Kidney (tissue), 14 donors: ENCODE data around the gene AZU1. TPM values are rescaled to one million over a fixed set of nuclear protein-coding genes. Genes with fewer than 3 reads are reported as not detected.

Source experiments
- DNase-seq, 5 donors: peaks; one replicate each; pipeline ENCODE4 v3.0.0-alpha.2; 2013 to 2020
- FAIRE-seq: peaks from 2 replicates; lab custom pipeline; 2012; peaks lifted over from hg19 to GRCh38; lab: Jason Lieb, UNC
- H3K27ac ChIP-seq, 2 donors: one replicate each; pipeline ENCODE4 v1.7.0; 2013; ENCODE audit warnings: low read depth in 2 of 2, low read length in 2 of 2, inconsistent platforms in 1 of 2
- H3K27me3 ChIP-seq: one replicate; pipeline ENCODE4 v1.7.1; 2013; ENCODE audit warnings: low read length, inconsistent platforms; ENCODE audit not compliant: control insufficient read depth, insufficient read depth
- H3K36me3 ChIP-seq, 3 donors: one replicate each; pipeline versions ENCODE4 v1.7.0 to v1.7.1; 2013; ENCODE audit warnings: low read length in 3 of 3, control low read depth in 1 of 3, inconsistent platforms in 1 of 3; ENCODE audit not compliant: insufficient read depth in 3 of 3, control insufficient read depth in 2 of 3
- H3K4me1 ChIP-seq, 3 donors: one replicate each; pipeline versions ENCODE4 v1.7.0 to v1.7.1; 2013; ENCODE audit warnings: low read length in 3 of 3, inconsistent platforms in 1 of 3, low read depth in 1 of 3; ENCODE audit not compliant: control insufficient read depth in 2 of 3, insufficient read depth in 2 of 3
- H3K4me3 ChIP-seq, 3 donors: one replicate each; pipeline versions ENCODE4 v1.7.0 to v1.8.1; 2013; ENCODE audit warnings: low read length in 3 of 3, control low read depth in 1 of 3, inconsistent platforms in 1 of 3
- H3K9ac ChIP-seq, 3 donors: one replicate each; pipeline versions ENCODE4 v1.7.0 to v1.7.1; 2013; ENCODE audit warnings: low read length in 3 of 3, control low read depth in 1 of 3, inconsistent platforms in 1 of 3
- H3K9me3 ChIP-seq, 3 donors: one replicate each; pipeline versions ENCODE4 v1.7.0 to v1.7.1; 2013; ENCODE audit warnings: low read length in 3 of 3, control low read depth in 1 of 3, inconsistent platforms in 1 of 3; ENCODE audit not compliant: control insufficient read depth in 2 of 3, insufficient read depth in 1 of 3
- CTCF ChIP-seq: IDR thresholded peaks from 3 replicates; pipeline ENCODE4 v1.5.1; 2012; ENCODE audit warnings: mild to moderate bottlenecking, moderate library complexity, borderline replicate concordance; ENCODE audit not compliant: insufficient read depth; ENCODE audit errors: extremely low read depth
- intact Hi-C: fragments of 100-400 bp; cut with DNase I; formaldehyde crosslinking; loops from one replicate; pipeline ENCODE4 v1.11.1; 2022
- polyA plus RNA-seq: library from polyadenylated mRNA; stranded (reverse); fragments of 350-450 nt; fragmentation: Illumina TruSeq; extraction: RNeasy Lipid Tissue Mini Kit (QIAGEN cat#74804); gene quantifications from one replicate; pipeline ENCODE4 v1.2.3, GENCODE V29; 2014; ENCODE audit warnings: low read depth, low replicate concordance; ENCODE audit not compliant: insufficient read depth
- total RNA-seq: library from RNA; stranded (reverse); fragmentation: NEBNext Ultra II Directional; extraction: Animal tissue kit (Norgen Biotek cat#: 25700); gene quantifications from one replicate; pipeline ENCODE4 v1.2.1, GENCODE V29; 2021
- donor health status: control.
- donor health status: control.
- donor health status: control.
- donor health status: control.
- donor health status: control.
- donor health status: DM: yes; HTN: yes; CAD: no.
- donor health status: Normal renal cell carcinoma (clear cell type).

The AZU1 gene
- total and polyA plus RNA-seq, 2 donors from 2014 or later = 0.50 TPM; not detected in 1

- peak in 1 of 5 donors; percentile 79 for DNase-seq
- Histone ChIP-seq H3K27ac (no peak overlapping the region), H3K4me3 (no peak overlapping the region), H3K27me3 (no peaks in the 10 kb centered on the region), H3K9me3 (no peaks in the 10 kb centered on the region), H3K9ac (no peak overlapping the region), H3K36me3 (peaks cover 0 to 4% (median 0%) of the 10 kb centered on the region in 3 donors), H3K4me1 (peaks cover 0 to 10% (median 0%) of the 10 kb centered on the region in 3 donors)
- no peak for TF ChIP-seq CTCF
- no peak for FAIRE-seq
- intact Hi-C loops = no loop called here
Measured at GRCh38 chr19:867855-868457, 40.3 kb downstream of the AZU1 start.

GRCh38 chr19:868458-869244 is 41.0 kb downstream of the AZU1 start:
- no peak for FAIRE-seq
- H3K9ac ChIP-seq = no peak overlapping the region
- no peaks in the 10 kb centered on the region for H3K9me3 ChIP-seq
- H3K27ac ChIP-seq = peak overlapping the region in 1 of 2 donors; percentile 78
- TF ChIP-seq CTCF = no peak
- peaks cover 0 to 8% (median 0%) of the 10 kb centered on the region in 3 donors for H3K36me3 ChIP-seq
- peak in 1 of 5 donors; percentile 85 for DNase-seq
- H3K27me3 ChIP-seq = no peaks in the 10 kb centered on the region
- intact Hi-C loops = no loop called here
- H3K4me3 ChIP-seq = no peak overlapping the region
- H3K4me1 ChIP-seq = peaks cover 0 to 8% (median 0%) of the 10 kb centered on the region in 3 donors

GRCh38 chr19:869245-870177 is 41.9 kb downstream of the AZU1 start:
- no peak for FAIRE-seq
- Histone ChIP-seq H3K27ac (peak overlapping the region; percentile 34 to 91), H3K9ac (no peak overlapping the region), H3K9me3 (no peaks in the 10 kb centered on the region), H3K4me3 (no peak overlapping the region), H3K27me3 (no peaks in the 10 kb centered on the region), H3K4me1 (peaks cover 0 to 4% (median 0%) of the 10 kb centered on the region in 3 donors), H3K36me3 (peaks cover 0 to 10% (median 0%) of the 10 kb centered on the region in 3 donors)
- no peak for TF ChIP-seq CTCF
- intact Hi-C loops = no loop called here
- peak in 1 of 5 donors; percentile 94 for DNase-seq
